Hematopoietic multipotent progenitor cell (in vitro differentiated cells): Measurements from ENCODE around the gene ESRRB. TPM values are rescaled to one million over a fixed set of nuclear protein-coding genes. Genes with fewer than 3 reads are reported as not detected.

Source experiments
- DNase-seq, 3 donors: peaks; one replicate each; pipeline ENCODE4 v3.0.0-alpha.2; 2011 to 2015; ENCODE audit warnings: low read depth in 2 of 3, low spot score in 2 of 3
- total RNA-seq: library from RNA; depleted of rRNA; stranded (reverse); fragments of >200 nt; gene quantifications from one replicate; pipeline ENCODE4 v1.2.3, GENCODE V29; 2012

ESRRB gene
- total RNA-seq = under 0.01 TPM

DNA sequence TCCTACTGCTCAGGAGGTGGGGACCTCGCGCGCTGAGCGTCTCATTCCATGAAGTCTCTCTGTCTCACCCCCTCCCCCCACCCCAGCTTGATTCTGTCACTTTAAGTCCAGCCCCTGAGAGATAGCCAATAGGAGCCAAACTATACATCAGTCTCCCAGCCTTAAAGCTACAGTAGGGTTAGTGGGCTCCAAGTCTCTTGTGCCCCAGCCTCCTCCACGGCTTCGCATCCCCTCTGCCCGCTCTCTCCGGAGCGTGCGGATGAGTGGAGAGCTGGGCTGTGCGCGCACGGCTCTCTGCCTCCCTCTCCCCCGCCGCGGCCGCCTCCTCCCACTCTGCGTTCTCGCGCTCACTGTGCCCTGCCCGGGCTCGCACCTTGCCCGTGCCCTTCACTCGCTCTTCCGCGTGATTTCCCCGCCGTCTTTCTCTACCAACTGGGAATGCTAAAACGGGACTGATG, at the start of gene ESRRB:
Gene ESRRB, plus strand, starts transcription at position 191 of the 458 bp plus-strand sequence. Its CDS starts 265 bp downstream, at position 456.
- DNase-seq = peak in 1 of 3 donors; percentile 15

DNA sequence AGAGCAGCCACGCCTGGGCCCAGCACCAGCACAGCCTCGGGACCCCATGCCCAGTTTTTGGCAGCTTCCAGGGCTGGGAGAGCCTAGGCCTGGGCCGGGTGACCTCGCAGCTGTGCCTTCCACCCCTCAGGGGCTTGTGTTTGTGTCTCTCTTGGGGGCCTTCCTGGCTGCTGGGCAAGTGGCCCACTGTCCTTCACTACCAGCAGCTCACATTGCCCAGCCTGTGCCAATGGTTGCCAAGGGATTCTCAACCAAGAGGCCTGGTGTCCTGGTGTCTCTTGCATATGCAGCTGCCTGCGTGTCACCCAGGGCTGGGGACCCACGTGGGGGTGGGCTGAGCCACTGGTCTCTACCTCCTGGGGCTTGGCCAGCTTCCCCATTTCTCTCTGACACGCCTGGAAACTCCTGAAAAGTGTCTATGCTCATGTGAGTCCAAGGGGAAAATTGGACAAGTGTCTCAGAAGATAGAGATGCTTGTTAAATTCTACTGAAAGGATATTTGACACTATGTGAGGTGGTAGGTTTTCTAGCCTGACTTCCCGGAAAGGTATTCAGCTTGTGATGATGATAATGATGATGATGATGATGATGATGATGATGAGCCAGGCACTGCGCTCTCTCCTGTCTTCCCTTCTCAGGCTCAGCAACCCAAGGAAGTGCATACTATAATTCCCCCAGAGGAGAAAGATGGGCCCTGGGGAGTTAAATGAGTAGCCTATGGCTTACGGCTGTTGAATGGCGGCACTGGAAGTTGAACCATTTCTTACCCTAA, 48.8 kb upstream of the ESRRB start:
- no peak for DNase-seq

DNA sequence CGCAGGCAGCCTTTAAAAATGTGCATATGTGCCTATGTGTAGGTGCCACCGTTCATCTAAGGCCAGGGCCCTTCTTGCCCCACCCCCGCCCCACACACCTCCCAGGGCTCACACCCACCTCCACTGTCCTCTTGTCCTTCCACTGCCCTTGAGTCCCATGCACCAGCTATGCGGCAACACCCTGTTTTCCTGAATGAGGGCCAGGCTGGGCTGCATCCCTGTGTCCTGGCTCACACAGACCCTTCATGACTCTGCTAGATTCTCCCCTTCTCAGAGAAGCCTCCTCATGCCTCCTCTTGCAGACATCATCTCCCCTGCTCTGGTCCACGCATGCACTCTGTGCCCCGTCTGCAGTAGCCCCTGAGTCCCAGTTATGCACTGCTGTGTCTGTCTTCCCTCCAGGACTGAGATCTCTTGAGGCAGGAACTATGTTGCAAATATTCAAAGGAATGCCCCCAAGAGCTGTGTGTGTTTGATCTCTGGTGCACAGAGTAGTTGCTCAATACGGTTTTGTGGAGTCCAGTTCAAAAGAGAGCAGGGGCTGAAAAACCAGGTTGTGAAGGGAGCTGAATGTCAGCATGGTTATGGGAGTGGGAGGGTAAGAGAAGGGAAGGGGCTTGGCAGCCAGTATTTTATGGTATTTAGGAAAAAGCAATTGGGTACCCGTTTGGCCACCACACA, 47.3 kb upstream of the ESRRB start:
- DNase-seq = no peak

DNA sequence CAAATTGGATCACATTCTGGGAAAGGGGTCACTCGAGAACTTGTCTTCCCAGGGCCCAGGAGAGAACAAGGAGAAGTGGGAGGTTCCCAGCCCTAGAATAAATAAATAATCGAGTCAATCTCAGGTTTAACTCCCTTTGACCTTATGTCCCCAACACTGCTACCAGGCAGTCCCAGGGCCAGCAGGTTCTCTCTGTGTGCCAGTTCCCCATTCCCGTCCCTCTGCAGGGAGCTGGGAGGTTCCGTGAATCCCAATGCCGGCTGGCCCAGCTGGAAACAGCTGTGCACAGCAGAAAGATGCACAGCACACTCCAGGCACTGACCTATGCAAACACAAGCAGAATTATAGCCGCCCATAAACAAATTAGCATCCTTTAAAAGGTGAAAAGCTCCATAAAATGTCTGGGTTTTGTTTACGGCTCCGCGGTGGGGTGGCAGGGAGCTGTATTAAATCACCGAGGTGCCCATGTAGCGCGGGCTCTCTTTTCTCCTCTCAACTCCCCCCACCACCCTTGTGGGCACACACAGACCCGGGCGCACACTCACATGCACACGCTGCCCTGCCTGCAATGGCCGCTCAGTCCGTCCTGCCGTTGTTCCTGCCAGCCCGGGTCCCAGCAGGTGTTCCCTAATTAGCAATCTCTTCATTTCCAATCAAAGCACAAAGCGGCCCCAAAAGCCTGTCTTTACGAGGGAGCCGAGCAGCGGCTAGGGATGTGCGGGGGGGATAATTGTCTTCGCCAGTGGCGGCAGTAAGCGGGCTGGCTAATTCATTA, 46.6 kb upstream of the ESRRB start:
- DNase-seq = no peak

DNA sequence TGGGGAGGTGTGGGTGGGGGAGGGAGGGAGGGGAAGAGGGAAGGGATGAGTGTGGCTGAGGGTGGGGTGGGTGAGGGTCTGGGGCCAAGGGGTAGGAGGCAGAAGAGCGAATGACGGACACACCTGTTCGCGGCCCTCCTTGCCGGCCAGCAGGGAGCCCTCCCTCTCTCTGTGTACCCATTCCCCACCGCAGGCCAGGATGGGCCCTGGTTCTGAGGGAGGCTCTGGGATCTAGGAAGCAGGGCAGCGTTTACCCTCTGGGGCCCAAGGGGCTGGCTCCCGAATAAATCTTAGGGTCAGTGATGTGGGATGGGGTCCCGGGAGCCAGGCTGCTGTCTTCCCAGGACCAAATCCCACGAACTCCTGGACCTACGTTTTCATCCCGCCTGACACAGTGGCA, 46.0 kb upstream of the ESRRB start:
- no peak for DNase-seq

DNA sequence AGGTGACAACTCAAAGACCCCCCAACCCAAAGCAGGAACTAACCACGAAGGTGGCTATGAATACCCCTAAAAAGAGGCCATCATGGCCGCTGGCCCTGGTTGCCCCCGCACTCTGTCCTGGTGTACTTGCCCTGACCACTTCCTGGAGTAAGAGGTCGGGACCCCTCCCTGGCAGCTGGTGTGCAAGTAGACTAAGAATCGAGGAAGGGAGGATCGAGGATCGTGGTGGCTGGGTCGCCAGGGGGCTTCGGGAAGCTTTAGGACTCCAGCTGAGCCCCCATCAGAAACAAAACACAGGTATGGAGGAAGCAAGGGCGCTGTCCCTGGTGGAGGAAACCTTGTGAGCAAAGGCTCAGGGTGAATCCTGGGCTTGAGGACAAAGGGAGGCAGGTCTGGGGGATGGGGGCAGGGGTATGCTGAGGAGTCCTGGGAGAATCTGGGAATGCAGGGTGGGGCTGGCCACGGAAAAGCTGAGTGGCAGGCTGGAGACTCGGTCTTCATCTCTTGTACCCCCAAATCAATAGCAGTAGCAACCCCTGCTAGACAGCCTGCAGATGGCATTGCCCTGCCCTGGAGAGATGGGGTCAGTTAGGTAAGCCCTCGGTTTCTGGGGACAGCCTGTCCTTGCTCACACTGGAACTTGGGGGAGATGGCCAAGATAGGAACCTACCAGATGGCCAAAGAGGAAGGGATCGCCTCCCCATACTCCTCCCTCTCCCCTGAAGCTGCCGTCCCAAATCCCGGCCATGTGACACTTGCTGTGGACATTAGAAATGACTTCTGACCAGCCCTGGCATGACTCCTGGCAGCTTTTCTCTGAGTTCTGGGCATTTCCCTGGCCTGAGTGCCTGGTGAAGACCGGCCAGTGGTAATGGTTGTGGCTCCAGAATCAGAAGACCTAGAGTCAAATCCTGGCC, 45.3 kb upstream of the ESRRB start:
- DNase-seq = no peak

DNA sequence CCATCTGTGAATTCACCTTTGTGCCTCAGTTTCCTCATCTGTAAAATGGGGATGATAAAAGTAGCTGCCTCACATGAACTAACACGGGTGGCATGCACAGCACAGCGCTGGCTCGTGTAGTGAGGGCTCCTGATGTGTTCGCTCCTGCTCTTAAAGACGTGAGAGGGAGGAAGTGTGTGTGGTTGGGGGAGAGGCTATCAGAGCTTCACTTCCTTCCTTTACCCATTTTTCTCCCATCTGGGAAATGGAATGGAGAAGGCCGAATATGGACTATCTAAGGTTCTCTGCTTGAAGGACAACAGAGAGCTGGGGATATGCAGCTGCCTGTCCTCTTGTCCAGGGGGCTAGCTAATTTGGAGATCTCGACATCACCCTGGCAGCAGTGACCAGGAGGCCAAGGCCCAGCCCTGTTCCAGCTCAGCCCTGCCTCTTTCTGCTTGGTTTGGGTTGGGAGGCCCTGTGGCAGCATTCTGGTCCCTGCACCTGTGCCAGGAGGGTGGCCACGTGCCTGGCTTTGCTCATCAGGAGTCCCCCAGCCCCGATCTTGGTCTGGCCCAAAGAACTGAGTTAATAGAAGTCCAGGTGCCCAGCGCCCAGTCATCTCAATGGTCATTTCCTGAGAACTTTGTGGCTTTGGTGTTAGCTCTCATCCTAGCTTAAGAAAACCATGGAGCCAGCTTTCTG, 44.5 kb upstream of the ESRRB start:
- DNase-seq = no peak

DNA sequence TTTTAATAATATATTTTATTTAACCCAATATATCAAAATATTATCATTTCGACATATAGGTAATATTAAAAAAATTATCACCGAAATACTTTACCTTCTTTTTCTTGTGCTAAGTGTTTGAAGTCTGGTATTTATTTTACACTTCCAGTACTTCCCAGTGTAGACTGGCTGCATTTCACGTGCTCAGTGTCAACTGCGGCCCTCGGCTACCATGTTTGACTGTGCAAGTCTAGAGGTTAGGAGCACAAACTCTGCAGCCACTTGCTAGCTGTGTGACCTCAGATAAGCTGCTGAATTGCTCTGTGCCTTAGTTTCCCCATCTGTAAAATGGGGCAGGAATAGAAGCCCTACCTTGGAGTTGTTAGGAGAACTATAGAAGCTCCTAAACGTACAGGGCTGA, 42.3 kb upstream of the ESRRB start:
- no peak for DNase-seq

DNA sequence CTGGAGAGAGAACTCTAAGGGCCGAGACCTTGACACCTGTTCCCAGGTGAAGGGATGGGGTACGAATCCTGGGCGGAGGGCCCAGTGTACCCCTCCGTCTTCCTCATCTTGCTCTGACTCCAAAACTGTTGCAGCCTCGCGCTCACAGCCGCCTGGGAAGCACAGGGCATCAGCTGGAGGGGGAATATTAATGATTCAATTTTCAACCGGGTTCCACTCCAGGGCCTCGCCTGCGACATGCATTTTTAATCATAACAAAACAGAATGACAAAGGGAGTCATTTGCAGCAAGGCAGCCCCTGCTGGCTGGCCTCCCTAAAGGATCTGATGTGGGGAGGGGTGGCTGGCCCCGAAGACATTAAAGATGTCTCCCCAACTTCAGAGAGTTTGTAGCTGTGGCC, 41.6 kb upstream of the ESRRB start:
- DNase-seq = no peak

DNA sequence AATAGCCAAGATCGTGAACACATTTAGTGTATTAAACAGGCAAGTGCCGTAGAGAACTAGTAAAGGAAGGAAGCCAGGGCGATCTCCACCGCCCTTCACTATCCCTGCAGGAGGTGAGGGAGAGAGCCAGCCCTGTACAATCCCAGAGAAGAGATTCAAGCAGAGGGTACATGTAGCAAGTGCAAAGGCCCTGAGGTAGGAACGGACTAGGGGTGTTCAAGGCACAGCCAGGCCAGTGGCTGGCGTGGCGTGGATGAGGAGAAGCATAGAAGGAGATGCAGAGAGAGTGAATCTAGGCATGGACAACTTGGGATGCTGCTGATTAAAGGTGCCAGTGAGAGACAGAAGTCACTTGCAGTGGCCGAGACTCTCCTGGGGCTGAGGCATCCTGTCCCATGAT, 39.1 kb upstream of the ESRRB start:
- no peak for DNase-seq

DNA sequence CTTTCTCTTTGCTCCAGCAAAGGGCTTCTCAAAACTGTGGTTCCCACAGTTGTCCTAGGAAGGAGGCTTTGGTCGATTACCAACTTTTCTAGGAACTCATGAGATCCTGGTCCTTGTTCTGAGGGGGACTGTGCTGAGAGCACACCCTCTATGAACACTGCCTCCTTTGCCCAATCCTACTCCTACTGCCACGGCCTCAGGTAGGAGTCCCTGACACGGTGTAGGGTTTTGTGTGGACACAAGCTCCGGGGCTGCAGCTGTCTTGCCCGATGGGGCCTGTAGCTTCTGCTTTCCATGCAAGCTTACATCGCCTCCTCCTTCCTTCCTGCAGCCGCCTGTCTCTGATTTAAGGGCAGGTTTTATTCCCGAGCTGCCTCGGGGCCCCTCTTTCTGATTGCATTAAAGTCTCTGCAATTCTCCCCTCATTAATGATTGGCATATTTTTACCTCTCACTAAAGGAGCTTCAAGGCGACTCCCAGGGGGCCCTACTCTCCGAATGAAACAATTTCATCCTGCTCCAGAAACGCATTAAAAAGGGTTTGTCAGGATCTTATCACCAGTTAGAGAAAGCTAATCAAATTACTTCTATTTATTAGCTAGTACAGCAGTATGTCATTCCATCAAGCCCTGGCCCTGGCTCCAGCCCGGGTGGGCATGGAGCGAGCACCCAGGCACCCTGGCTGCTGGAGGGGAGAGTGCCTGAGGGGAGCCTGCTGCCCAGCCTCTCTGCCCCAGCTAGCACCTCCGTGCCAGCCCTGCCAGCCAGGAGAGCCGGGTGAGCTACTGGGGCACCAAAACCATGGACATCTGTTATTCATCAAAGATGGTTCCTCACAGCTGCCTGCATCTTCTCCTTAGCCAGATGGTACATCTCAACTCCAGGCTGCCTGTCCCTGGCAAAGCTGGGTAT, 38.0 kb upstream of the ESRRB start:
- no peak for DNase-seq

DNA sequence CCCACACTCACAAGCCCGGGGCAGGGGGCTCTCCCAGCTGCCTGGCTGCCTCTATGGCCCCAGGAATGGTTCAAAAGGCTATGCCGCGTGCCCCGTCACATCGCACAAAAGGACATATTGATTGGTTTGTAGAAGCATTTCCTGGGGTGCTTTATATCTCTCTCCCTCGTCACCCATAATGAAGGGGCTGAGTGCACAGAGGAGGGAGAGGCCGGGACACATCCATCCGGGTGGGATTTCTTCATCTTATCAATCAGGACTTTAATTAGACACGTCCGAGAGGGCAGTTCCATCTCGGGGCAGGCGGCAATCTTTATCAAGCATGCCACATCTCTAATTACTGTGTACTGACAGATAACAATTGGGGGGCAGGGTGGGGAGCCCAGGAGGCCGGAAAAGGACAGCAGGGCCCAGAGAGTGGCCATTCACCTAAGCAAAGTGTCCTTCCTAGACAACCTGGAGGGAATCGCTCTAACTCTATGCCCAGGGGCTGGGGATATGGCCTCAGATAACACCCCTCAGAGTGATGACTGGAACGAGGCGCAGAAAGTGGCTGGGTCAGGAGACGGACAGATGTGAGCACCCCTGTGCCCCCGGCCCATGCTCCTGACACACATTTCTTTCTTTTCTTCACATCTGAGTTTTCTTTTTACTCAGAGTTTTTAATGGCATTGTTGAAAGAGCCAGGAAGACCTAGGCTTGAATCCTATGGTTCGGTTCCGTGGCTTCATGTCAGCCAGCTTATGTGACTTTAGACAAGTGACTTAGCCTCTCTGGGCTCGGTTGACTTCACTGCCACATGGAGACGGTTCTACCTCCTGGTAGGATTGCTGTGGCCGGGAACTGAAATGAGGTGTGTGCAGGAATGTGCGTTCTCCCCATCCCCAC, 36.0 kb upstream of the ESRRB start:
- DNase-seq = no peak

DNA sequence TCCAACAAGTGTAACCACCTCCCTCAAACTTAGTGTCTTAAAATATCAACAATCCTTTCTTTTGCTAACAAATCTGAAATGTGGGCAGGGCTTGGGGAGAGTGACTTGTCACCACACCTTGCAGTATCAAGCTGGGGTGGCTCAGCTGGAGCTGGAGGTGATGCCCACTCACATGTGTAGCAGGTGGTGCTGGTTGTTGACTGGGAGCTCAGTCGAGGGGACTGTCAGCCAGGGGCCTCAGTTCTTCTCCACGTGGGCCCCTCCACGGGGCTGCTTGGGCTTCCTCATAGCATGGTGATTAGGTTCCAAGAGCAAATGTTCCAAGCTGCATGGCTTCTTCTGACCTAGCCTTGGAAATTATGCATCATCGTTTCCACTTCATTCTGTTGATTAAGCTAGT, 32.6 kb upstream of the ESRRB start:
- no peak for DNase-seq

DNA sequence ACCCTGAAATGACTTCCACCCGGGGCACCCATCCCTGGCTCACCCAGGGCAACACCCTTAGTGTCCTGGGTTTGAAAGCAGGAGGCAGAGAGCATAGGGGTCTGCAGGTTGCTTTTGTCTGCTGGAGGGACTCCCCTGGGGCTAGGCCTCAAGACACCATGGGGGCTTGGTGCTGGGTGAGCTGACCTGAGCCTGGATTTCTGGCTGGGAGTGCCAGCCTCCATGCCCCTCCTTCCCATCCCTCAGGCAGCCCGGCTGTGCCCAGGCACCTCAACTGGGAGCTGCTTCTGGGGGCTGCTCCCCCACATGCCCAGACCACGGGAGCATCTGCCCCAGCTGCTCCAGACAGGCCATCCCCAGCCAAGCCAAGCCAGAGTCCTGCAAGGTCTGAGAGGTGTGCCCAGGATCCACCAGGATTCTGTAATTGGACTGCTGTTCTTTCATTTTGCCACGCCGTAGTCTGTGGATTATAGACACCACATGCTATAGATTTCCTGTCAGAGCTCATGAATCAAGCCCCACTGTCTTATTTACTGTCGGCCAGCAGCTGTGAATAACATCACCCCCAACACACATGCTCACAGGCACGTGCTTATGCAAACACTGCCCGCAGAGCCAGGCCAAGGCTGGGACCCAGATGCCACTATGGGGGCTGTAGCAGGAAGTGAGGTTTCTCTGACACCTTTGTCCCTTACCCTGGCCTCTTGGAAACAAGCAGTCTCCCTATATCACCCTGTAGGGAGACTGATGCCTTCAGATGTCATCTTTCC, 29.4 kb upstream of the ESRRB start:
- no peak for DNase-seq

DNA sequence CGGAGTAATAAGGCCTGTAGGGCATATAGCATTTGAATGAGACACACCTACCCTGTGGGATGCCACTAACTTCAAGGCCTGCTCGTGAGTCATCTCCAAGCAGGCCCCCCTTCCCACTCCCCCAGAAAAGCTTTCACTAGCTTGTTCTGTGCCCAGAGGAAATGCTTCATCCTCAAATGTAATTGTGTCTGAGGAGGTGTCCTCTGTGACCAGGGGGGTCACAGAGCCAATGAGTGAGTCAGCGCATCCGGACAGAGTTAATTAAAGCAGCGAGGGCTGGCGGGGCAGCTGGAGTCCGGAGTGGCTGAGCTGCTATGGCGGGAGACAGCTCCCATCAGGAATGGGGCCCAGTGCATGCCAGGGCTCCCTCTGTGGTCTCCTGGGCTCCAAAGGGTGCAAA, 27.0 kb upstream of the ESRRB start:
- DNase-seq = no peak

DNA sequence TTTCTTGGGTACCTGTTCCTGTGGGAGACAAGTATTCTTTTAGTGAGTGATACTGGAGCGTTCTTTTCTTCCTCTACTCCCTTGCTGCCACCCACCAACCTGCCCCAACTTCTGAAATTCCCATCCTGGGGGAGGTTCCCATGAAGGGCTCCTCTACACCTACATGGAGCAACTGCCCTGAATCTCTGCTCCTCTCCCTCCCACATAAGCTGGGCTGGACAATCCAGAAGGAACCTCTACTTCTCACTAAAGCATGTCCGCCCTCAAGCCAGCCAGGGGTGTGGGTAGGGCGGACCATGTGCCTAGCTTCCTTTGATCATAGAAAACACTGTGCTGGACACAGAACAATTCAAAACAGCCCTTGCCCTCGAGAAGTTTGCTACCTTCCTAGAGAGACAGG, 25.9 kb upstream of the ESRRB start:
- no peak for DNase-seq

DNA sequence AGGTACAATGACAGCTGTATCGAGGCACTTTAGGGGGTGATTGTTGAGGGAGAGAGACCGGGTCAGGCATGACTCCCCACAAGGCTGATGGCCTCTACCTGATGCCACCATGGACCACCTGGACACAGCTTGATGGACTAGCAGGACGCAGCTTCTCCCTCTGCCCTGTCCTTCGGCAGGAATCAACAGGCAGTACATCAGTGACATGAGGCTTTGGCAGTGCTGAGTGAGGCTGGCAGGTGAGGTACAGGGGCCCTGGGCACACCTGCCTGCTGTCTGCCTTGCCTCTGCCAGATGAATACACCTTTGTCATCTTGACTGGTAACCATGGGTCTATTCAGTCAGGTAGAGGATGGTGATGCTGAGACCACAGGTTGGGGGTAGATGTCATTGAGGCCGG, 25.3 kb upstream of the ESRRB start:
- DNase-seq = no peak
